CD4-positive, alpha-beta T cell treated with Interleukin-10 for 1 hour (primary cell): ENCODE measurements around the gene SULT1A1.
"Not testable (repeated sequence)": the region's sequence is repeated elsewhere in the genome, so short reads cannot be mapped to it uniquely, and the experiment has no call there.

ENCODE experiments used
- DNase-seq: peaks from one replicate; pipeline ENCODE4 v3.0.0-alpha.2; 2020

Gene SULT1A1

DNA sequence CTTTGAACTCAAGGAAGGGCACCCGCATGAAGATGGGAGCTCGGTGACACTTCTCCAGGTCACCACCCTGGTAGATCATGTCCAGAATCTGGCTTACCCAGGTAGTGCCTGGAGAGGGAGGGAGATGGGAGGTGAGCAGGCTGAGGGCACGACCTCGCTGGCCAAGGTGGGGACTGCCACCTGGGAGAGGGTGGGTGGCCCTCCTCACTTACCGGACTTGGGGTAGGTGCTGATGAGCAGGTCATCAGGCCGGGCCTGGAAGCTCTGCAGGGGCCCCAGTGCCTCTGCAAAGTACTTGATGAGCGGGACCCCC is 1.4 kb downstream of the SULT1A1 start:
- not testable (repeated sequence) for DNase-seq

DNA sequence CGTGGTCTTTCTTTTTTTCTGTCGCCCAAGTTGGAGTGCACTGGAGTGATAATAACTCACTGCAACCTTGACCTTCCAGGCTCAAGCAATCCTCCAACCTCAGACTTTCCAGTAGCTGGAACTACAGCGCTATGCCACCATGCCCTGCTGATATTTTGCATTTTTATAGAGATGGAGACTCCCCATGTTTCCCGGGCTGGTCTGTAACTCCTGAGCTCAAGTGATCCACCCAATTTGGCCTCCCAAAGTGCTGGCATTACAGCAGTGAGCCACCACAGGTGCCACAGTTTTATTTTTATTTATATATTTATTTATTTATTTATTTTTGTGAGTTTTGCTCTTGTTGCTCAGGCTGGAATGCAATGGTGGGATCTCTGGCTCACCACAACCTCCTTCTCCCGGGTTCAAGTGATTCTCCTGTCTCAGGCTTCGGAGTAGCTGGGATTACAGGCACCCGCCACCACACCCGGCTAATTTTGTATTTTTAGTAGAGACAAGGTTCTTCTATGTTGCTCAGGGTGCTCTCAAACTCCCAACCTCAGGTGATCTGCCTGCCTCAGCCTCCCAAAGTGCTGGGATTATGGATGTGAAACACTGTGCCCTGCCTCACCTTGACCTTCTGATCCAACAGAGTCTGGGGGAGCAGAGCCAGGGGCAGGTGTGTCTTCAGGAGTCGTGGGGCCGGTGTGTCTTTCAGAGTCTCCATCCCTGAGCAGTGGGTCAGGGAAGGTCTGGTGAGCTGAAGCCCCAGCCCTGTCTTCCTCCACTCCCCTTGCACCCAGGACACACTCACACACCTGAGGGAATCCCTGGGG is 2.0 kb downstream of the SULT1A1 start:
- DNase-seq, result not testable (repeated sequence)

DNA sequence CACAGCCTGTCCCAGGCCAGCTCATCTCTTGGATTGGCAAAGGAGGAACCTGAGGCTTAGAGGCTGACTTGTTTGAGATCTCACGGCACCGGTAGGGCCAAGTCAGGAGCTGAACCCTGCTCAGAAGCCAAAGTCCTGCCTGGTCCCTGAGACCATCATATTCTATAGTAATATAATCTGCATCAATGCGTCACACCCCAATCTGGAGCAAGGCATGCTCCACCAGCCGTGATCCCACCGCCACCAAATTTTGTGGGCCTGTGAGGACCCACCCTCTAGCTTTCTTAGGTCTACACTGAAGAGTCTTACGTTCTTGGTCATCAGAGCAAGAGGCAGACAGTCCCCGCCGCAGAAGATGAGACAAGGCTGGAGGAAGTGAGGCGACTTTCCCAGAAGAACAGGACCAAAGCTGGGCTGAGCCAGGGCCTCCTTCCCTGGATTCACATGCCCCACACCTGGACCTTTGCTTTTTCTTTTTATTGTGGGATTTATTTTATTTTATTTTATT is 2.7 kb downstream of the SULT1A1 start:
- DNase-seq, result no peak

DNA sequence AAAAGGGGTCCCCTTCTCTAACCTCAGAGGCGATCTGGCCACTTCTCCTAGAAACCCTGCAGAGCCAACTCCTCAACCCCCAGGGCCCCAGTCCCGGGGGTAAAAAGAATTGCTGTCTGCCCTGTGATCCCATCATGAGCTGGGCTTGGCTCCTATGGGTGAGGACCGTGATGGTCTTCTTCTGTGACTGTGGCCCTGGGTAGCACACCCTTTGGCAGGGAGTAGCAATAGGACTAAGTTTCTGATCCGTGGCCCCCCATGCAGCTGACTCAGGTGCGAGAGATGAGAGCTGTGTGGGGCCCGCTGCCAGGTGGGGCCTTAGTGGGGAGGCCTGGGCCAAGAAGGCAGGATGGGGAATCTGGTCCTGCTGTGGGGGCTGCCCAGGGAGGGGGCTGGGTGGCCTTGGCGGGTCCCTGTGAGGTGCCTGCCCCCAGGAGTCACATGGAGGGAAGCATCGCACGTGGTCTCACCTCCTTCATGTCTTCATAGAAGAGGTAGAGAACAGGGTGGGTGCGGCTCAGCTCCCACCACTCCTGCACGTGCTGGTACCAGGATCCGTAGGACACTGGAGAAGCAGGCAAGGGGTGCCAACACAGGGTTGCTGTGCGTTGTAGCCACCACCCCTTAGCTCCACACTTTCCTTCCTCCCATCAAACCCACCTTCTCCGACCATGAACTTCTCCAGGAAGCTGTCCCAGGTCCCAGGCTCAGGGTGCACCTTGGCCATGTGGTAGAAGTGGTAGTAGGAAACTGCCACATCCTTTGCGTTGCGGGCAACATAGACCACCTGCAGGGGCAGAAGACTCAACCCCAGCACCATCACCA is 3.3 kb downstream of the SULT1A1 start:
- no peak for DNase-seq

- DNase-seq, result no peak
These were observed 5.7 kb downstream of the SULT1A1 start for GRCh38 chr16:28604186-28604565.

GRCh38 chr16:28603381-28604185 is 6.3 kb downstream of the SULT1A1 start:
- DNase-seq, result no peak

DNA sequence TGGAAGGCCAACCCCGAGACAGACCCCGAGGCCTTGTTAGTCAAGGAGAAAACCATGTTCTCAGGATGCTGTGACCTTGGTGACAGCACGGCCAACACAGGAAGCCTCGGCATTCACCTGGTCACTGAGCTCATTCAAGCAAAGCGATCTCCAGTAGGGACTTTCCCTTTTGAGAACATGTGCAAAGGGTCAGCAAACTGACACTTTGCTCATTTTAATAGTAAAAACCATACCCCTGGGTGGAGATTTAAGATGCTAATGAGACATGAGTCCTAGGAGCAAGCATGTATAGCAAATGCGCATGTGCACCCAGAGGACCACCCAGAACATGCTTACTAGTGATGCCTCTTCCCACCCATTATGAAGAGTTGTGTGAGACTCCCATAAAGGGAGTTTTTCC is 7.3 kb downstream of the SULT1A1 start:
- DNase-seq, result no peak

DNA sequence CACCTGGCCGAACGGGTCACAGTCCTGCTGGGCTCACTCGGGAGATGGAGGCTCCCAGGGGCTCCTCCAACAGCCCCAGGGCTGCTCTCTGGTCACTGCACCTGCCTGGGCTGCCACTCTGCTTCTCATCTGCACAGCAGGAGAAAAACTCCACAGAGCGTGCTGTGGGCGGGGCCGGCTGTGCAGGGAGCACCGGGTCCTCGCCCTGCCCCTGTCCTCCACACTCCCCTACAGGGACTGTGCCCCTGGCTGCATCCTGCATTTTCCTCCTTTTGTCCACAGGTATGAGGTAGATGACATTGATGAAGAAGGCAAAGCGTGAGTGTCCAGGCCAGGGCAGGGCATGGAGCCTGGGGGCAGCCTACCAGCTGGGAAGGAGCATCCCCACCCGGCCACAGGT is 7.8 kb downstream of the SULT1A1 start:
- DNase-seq, result not testable (repeated sequence)

DNA sequence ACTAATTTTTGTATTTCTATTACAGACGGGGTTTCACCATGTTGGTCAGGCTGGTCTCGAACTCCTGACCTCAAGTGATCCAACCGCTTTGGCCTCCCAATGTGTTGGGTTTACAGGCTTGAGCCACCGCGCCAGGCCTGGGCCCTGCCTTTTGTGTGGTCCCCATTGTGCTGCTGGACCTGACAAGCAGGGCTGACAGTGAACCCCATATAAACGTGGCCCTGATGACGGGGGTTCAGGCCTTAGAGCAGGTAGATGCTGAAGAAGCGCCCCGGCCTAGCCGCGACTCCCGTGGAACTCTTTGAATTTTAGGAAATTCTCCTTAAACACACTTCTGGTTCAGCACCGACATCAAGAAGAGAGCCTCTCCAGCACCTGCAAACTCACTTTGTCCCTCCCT is 8.3 kb downstream of the SULT1A1 start:
- DNase-seq, result not testable (repeated sequence)

GRCh38 chr16:28600965-28601364 is 8.9 kb downstream of the SULT1A1 start:
- DNase-seq, result not testable (repeated sequence)

DNA sequence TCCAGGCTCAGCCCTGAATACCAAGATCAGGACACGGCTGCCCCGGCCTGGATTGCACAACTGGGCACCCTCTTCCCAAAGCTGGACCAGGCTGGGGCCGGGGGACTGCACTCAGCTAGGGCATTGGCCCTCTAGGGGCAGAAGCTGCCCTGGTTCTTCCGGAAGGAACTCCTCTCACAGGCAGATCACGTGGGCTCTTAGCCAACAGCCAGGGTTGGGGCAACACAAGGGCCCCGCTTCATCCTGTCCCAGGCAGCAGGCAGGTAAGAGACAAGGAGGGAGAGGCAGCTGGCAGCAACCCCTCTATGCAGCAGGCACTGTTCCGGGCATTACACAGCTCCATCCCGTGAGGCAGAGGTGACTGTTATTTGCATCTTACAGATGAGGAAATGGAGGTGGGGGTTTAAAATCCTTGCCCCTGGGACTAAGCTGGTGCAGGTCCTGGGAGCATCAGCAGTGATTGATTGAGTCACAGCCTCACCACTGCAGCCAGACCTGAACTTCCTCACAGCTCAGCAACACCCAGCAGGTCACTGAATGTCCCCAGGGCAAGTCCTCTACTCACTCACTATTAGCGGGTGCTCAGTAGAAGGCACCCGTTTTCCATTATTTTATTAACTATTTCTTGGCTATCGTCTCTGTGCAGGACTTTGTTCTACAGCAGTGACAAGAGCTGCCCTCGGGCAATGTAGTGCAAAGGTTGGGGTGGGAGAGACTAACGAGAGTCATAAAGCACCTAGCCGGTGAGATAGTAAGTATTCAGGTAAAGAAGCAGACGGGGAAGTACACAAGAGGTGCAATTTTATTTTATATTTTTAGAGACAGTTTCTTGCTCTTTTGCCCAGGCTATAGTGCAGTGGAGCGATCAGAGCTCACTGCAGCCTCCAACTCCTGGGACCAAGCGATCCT is 10.2 kb downstream of the SULT1A1 start:
- not testable (repeated sequence) for DNase-seq

- DNase-seq, result no peak
These were observed 12.1 kb downstream of the SULT1A1 start for GRCh38 chr16:28597692-28598261.

DNA sequence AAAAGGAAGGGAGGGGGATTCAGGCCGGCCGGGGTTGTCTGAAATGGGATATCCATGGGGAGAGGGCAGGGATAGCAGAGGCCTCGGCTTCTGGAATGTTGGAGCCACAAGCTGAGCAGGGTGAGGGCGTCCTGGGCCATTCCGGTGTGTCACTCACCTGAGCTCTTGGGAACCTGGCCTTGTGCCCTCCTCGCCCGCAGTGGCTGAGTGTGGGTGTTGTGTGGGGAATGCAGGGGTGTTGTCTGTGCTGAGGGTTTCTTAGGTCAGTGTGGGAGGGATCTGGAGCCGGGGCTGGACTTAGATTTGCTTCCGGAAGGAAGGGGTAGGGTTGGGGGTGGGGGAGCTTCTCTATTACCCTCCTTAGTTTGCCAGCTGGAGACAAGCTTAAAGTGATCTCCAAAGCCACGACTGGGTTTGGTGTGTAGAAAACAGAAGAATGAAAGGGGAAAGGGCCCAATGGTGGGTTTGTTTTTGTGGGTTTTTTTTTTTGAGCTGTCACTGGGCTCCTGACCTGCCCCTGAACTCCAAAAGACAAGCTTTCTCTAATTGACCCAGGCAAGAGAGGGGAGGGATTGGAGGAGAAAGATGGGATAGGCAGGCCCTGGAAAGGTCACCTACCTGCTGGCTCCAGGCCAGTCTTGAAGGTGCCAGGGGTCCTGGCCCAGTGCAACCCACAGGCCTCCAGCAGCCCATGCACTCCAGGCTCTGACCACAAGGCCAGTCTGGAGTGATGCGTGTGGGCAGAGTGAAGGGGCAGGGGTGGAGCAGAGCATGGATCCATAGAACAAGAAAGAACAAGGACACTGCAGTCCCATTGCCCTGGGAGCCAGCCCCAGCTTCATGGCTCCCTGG is 12.8 kb downstream of the SULT1A1 start, which contains the start of gene SULT1A2:
TSS of gene SULT1A2 (minus strand) at position 211 of the 852 bp plus-strand sequence. CDS start 1,120 bp downstream, outside the sequence.
- no peak for DNase-seq

- no peak for DNase-seq
These were observed 13.7 kb downstream of the SULT1A1 start for GRCh38 chr16:28596115-28596630.

- not testable (repeated sequence) for DNase-seq
These were observed 14.4 kb downstream of the SULT1A1 start for GRCh38 chr16:28595451-28595850.

GRCh38 chr16:28592979-28593553 is 16.8 kb downstream of the SULT1A1 start:
- DNase-seq, result no peak

- no peak for DNase-seq
These were observed 17.3 kb downstream of the SULT1A1 start for GRCh38 chr16:28592511-28592910.

GRCh38 chr16:28591355-28591754 is 18.5 kb downstream of the SULT1A1 start:
- DNase-seq, result no peak

GRCh38 chr16:28590384-28591340 is 19.2 kb downstream of the SULT1A1 start:
- DNase-seq, result no peak
